AG20443 (cell line): Measurements from ENCODE around the gene SPON1.
"Not testable (repeated sequence)": the region's sequence is repeated elsewhere in the genome, so short reads cannot be mapped to it uniquely, and the experiment has no call there.

Experiments
- DNase-seq: peaks from one replicate; pipeline ENCODE4 v3.0.0; 2012; ENCODE audit warnings: low spot score, mixed read lengths

Gene SPON1

DNA sequence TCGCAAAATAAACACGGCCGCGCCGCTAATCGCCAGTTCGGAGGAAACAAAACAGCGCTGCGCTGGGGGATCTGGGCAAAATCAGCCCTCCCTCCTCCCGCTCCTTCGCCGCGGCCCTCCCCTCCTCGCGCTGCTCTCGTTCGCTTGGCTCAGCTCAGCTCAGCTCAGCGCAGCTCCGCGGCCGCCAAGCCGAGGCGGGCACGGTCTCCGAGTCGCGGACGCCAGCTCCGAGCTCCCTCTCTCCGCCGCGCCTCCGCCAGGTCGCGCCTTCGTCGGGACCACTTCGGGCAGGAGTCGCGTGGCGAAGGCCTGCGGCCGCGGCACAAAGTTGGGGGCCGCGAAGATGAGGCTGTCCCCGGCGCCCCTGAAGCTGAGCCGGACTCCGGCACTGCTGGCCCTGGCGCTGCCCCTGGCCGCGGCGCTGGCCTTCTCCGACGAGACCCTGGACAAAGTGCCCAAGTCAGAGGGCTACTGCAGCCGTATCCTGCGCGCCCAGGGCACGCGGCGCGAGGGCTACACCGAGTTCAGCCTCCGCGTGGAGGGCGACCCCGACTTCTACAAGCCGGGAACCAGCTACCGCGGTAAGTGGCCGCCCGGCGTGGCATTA is at the start of gene SPON1:
Gene SPON1, plus strand, starts transcription at position 162 of the 607 bp plus-strand sequence. Its CDS starts 182 bp downstream, at position 344.
- DNase-seq: peak; percentile 64

DNA sequence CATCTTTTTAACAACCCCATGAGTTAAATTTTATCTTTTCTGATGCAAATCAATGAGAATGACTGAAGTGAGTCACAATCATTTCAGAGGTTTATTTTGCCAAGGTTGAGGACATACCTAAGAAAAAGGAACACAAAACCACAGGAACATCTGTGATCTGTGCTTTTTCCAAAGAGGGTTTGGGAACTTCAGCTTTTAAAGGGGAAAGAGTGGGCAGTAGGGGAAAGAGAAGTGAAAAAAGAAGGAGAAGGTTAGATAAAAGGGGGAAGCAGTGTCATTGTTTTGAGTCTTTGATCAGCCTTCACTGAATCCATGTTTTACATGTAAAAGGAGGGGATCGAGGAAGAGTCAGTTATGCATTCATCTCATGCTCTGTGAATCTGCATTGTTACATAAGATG is 45.3 kb upstream of the SPON1 start:
- no peak for DNase-seq

DNA sequence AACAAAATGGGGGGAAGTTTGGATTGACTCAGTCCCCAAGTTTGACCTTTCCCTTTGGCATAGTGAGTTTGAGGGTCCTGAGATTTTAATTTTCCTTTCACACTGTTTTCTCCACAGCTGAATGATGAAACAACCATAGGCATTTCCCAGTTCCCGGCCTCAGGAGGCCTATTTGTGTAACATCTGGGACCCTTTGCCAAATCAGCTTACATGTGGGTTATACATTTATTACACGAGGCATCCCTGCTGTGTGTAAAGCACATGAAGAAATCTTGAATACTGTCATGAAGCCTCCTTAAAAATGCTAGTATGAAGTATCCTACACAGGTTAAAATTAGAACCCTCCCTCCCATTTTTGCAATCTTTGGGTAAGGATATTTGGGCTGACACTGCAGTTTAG is 44.6 kb upstream of the SPON1 start:
- DNase-seq: no peak

DNA sequence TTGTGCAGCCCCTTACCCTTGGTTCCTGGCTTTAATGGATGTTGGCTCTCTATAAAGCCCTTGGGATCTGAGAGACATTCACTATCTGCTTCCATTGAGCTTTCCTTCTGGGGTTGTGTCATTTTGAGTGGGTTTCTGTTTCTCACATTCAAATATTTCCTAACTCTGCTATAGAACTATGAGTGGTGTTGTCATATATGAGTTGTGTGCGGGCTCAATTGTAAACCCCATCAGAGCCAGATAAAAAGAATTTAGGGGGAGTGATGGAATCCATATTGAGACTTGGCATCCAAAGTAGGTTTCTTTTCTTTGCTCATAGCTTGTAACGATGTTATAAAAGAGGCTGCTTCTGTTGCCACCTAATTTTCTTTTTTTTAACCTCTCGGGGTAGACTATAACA is 41.8 kb upstream of the SPON1 start:
- no peak for DNase-seq

DNA sequence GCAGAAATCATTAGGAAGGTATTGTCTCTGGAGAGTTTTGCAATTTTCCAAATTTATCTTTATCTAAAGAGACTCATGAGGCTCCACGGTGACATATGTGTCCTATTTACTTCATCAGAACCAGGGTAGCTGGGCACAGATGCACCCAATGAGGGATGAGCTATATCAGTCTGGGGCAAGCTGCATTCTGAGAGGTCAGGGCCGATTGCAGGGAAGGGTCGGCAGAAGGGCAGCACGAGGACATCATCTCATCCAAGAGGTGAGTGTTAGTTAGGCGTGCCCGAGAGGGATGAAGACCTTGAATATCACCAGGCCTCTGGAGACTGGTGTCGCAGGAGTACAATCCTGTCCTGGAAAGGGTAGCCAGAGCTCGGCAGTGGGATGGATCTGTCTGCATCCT is 41.0 kb upstream of the SPON1 start:
- DNase-seq: no peak

DNA sequence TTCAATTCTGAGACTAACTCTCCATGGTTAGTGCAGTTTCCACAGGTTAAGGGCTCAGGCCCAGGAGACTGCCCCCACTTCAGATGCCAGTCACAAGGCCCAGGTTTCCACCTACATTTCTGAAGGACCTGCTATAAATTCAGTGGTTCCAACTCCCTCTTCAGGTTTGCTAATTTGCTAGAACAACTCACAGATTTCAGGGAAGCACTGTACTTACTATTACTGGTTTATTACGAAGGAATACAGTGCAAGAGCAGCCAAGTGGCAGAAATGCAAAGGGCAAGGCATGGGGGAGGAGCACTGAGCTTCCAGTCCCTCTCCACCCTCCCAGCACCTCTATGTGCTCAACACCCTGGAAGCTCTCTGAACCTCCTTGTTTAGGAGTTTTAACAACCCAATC is 39.3 kb upstream of the SPON1 start:
- DNase-seq: no peak

DNA sequence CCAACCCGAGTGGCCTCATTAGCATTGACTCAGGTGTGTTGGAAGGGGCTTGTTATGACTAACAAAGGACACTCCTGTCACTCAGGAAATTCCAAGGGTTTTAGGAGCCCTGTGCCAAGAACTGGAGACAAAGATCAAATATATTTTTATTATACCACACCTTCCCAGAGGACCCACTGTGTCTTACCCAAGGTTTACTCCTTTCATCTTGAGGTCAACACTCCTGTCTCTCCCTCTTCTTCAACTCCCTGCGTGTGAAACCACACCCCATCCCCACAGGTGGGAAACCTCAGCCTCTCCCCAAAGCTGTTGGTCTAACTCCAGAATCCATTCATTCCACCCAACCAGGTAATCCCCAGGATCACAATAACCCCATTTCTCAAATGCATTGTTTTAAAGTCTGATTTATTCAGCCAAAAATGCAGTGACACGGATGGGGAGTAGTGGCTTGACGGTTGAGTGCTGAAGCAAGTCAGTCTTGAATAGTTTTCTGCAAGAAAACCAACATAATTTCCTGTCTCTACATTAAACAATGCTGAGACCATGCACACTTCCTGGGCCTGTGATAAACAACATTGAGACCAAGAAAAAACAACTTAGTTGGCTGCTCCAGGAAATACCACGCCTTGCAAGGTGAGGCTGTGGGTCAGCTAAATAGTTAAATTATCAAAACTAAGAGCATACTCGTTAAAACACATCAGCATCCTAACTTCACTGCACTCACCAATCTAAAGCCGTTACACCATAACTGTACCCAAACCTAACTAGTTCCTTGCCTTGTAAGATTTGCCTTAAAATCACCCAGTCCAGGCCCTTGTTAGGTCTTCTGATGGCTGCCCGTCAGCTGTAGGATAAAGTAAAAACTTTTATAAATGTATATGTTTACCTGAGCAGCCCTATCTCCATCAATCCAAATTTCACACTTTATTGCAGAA is 38.5 kb upstream of the SPON1 start:
- no peak for DNase-seq

DNA sequence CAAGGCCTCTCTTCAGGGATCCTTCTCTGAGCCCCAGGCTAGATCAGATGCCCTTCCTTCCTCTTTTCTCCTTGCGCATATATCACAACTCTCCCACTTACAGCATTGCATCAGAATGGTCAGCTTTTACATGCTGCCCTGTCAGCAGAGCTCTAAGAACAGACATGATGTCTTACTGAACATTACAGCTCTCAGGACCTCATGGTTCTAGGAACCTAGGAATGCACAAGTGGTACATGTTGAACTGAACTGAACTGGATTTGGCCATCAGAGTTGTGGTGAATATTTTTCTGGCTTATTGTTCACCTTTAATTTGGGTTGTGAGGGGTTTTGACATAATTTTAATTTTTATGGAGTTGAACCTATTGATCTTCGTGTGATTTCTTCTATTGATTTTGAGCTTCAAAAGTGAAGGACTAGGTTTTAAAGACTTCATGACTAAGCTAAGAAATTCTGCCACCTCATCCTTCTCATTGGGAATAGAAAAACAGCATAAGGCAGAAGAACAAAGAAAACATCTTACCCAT is 37.7 kb upstream of the SPON1 start:
- no peak for DNase-seq

DNA sequence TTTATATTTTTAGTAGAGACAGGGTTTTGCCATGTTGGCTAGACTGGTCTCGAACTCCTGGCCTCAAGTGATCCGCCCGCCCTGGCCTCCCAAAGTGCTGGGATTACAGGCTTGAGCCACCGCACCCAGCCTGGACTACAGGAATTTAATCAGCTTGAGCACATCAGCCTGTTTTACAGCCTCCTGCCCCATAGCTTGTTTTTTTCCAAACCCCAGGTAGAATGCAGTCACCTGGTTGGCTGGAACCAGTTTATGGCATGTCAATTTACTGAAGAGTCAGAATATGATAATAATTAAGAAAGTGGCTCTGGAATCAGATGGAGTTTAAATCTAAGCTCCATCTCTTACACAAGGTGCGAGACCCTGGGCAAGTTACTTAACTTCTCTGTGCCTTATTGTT is 36.2 kb upstream of the SPON1 start:
- not testable (repeated sequence) for DNase-seq

DNA sequence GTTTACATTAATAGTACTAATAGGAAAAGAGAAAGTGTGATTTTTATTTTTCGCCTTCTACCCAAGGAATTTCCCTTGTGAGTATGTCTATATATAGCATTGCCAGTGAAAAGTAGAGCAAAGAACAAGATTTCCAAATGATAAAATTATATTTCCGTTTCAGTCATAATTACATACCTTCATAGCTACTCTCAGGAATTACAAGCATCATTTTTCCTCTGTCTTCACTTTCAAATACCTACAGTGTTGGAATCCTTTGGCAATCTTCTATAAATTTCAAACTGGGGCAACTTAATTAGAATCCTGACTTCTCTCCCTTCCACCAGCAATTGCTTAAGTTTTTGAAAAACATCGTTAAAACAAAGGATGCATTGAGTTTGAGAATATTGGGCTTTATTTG is 35.5 kb upstream of the SPON1 start:
- no peak for DNase-seq

DNA sequence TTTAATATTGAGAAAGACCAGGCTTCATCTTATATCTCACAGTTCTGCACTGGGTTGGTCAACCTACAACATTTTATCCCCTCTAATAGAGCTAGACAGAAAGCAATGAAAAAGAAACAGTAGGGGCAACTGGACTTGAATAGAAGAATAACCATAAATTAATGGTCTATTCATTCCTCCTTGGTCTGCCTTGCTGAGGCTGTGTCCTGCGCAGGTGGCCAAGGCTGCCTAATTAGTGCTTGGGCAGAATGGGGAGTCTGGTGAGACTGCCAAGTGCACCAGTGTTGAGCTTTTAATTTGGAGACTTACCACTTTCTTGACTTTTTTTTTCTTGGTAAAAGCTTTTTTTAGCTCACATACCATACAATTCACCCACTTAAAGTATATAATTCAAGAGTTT is 35.0 kb upstream of the SPON1 start:
- DNase-seq: no peak

DNA sequence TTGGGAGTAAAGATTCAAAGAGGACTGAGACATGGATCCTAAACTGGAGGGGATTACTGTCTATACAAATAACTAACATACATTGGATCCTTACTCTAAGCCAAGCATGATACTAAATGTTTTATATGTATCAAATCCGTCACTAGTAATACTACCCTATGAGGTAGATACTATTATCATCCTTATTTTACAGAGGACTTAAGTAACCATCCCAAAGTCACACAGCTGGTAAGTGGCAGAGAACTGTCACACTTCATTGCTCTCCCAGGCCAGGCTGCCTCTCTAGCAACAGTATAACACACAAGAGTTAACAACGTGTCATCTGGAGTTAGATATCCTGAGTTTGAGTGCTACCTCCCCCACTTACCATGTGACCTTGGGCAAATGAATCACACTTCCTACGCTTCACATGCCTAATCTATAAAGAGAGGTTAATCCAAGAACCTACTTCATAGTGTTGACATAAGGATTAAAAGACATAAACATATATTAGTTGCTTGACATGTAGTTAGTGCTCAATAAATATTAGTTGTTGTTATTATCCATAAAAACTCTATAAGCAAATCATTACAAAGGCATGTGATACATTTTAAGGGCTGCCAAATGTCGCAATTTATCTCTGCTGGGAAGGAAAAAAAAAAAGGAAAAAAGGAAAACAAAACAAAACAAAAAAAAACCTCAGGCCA is 33.8 kb upstream of the SPON1 start:
- peak; percentile 67 for DNase-seq

DNA sequence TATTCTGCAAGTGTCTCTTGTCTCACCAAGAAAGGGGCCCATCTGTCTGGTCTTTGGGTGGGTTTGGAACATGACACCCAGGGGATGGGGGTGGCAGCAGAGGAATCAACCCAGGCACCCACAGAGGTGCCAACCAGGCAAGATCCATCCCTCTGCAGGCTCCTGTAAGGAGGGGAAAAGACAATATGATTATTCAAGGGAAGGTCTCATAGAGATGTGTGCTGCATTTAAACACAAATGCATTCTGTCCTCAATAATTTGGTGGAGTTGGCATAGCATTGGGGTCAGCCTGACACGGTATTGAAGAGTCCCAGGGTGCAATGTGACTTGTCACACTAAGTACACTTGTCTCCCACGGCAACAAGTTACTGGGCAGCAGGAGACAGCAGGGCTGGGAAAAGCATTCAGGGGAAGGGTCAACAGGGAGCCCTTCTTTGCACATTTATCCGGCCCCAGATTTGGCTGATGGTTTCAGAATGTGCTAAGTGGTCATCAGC is 33.1 kb upstream of the SPON1 start:
- no peak for DNase-seq

DNA sequence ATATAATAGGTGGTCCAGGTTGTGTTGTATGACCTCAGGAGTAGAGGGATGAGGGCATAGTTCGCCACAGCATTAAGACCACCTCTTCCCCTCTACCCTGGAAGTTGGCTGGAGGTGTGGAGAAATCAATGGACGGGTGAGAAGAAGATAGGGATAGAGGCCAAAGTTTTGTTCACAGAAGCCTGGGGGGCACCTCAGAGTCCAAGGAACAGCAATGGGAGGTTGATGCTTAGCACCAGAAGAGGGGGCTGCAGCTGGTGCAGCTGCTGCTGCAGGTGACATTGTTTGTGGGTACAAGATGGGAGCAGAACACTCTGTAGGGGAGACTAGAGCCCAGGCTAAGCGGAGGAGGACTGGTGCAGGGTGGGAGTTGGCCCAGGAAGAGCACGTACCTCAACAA is 31.2 kb upstream of the SPON1 start:
- no peak for DNase-seq

DNA sequence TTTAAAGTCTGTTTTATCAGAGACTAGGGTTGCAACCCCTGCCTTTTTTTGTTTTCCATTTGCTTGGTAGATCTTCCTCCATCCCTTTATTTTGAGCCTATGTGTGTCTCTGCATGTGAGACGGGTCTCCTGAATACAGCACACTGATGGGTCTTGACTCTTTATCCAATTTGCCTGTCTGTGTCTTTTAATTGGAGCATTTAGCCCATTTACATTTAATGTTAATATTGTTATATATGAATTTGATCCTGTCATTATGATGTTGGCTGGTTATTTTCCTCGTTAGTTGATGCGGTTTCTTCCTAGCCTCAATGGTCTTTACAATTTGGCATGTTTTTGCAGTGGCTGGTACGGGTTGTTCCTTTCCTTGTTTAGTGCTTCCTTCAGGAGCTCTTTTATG is 25.4 kb upstream of the SPON1 start:
- not testable (repeated sequence) for DNase-seq

DNA sequence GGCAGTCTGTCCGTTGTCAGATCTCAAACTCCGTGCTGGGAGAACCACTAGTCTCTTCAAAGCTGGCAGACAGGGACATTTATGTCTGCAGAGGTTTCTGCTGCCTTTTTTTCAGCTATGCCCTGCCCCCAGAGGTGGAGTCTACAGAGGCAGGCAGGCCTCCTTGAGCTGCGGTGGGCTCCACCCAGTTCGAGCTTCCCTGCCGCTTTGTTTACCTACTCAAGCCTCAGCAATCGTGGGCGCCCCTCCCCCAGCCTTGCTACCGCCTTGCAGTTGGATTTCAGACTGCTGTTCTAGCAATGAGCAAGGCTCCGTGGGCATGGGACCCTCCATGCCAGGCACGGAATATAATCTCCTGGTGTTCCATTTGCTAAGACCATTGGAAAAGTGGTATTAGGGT is 23.7 kb upstream of the SPON1 start:
- DNase-seq: not testable (repeated sequence)

DNA sequence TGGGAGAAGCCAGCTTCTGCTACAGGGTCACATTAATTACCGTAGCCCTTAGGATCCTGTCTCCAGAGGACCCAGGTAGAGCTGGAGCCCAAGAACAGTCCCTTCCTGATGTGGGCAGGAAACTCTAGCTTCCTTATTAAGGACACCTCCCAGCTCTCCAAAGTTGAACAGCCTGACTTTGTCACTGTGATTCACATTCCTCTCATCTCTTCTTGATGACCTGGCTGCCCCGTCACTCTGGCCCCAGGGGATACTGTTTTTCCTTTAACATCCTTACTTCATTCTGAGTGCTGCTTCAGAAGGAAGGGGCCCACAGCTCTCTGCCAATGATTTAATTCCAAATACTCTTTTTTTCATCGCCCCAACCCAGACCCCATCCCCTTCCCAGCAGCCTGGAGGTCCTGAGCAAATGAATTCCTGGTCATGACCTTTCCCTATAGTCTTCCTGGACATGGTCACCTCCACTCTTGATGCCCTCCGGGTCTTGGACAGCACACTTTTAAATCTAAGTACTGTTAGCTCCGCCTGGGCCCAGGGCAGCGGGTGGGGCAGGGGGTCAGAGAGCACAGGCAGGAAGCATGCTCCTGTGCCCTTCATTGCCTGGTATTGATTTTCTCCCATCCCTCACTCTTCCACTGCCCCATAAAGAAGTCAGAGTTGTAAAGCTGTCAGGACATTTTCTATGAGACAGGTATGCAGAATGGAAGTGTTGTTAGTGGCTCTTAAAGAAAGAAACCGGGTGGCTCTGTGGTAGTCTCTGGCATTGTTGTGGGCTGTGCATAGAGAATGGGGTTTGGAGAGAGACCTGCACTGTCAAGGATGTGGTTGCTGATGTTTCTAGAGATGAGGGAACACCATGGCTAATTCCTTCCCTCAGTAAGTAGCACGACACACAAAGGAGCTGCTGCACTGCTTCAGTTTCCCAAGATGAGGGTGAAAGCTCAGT is 22.3 kb upstream of the SPON1 start:
- peak; percentile 71 for DNase-seq

DNA sequence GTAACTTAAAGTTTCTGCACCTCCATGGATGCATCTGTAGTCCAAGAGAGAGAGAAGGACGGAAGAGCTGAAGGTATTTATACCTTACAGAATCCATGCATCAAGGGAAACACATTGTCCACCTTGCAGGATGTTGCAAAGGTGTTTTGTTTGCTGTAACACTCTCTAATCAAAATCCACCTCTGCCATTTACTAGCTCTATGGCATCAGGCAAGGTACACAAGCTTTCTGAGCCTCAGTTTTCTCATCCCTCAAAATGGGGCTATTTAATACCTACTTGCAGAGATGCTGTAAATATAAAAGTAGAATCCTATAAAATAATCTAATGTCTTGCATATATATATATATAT is 21.6 kb upstream of the SPON1 start:
- DNase-seq: no peak

DNA sequence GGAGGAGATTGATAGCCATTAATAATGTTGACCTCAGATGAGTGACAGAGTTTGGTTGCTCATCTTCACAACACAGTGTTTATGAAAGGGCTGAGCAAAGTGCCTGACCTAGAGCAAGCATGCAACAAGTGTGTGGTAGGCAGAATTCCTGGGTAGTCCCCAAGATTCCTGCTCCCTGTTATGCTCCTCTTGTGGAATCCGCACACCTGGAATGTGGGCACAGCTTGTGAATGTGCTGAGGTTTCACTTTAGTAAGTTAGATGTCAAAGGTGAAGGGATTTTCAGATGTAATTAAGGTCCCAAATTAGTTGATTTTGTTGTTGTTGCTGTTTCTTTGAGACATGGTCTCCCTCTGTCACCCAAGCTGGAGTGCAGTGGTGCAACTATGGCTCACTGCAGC is 20.7 kb upstream of the SPON1 start:
- DNase-seq: no peak

DNA sequence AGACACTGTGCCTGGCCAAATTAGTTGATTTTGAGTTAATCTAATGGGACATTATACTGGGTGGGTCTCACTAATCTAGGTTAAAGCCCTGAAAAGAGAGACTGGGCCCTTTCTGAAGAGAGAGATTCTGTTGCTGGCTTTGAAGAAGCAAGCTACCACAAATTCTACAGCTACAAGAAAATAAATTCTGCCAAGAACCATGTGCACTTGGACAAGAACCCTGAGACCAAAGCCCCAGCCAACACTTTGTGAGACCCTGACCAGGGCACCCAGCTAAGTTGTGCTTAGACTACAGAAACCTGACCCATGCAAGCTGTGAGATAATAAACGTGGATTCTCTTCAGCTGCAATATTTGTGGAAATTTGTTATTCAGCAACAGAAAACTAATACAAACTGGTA is 20.1 kb upstream of the SPON1 start:
- no peak for DNase-seq

DNA sequence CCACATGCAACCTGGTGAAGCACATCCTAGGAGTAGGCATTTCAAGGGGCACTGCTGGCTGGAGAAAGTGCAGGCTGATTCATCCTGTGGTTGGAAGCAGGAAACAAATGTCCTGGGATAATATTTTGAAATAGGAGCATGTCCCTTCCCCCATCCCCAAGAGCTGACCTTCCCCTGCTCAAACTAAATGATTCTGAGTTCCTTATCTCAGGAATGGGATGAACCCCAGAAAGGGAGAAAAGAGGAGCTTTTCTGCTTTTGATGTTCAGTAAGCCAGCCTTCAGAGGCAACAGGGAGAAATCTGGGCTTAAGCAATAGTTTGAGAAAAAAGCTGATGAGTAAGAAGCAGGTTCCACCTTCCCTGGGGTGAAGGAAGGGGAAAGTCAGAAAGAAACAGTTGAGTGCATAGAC is 19.5 kb upstream of the SPON1 start:
- peak; percentile 66 for DNase-seq

DNA sequence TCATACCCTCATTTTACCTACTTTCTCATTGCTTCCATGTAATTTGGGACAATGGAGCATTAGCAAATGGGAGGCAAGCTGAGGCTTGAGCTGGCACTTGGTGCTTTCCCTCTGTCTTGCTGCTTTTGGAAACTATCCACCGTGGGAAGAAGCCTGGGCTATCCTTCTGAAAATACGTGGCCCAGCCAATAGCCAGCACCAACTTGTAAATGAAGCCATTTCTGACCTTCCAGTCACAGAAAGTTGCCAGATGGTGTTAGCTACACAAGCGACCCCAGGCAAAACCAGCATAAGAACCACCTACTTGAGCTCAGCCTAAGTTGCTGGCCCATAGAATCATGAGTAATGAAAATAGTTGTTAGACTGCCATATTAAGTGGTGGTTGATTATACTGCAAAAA is 18.5 kb upstream of the SPON1 start:
- DNase-seq: no peak
